GM12892 (cell line): ENCODE results near the gene PLEK2.

Experiments used
- POLR2A ChIP-seq: IDR thresholded peaks from 2 replicates; pipeline ENCODE4 v1.6.1; 2011; ENCODE audit warnings: low read depth, low read length, control low read depth
- POLR2AphosphoS5 ChIP-seq: IDR thresholded peaks from 2 replicates; pipeline ENCODE4 v1.6.1; 2011; ENCODE audit warnings: low read depth, low read length, control low read depth

GRCh38 chr14:67371247-67372148, 40.5 kb downstream of the PLEK2 start:
- TF ChIP-seq POLR2A (no peak), POLR2AphosphoS5 (no peak)
